VCaP (cell line): ENCODE measurements around the gene TPM1.

Experiments
- H3K27ac ChIP-seq: fragments of 450-650 bp; 2 replicates; pipeline ENCODE4 v1.5.1; 2017
- TF ChIP-seq, protein P1 (sequence below): fragments of 450-650 bp; conservative IDR thresholded peaks from 2 replicates; pipeline ENCODE4 v1.5.1; 2017; ENCODE audit warnings: mild to moderate bottlenecking, moderate library complexity

Gene TPM1

DNA sequence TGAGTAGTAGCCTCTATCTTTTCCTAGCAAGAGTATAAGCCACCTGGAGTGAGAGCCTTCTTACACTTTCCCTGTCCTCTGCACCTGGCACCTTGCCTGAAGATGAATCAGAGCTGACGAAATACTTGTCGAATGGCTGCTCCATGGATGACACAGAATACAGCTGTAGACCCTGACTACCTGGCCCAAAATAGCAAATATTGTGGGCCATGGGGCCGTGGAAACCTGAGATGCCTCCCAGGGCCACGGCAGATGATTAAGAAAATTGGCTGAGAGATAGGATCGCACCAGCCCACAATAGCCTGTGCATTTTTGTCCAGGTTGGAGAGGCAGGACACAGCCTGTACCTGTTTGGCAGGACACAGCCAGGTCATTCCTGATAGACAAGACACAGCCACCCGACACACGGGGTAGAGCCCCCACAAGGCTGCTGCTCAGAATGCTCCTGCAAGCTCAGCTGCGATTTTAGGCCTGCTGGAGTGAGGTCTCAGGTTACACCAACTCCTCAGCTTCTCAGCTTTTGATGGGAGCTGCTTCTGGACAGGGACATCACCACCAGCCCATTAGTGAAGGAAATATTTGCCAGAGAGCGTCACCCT is 22.9 kb upstream of the TPM1 start:
- TF ChIP-seq, protein P1, sequence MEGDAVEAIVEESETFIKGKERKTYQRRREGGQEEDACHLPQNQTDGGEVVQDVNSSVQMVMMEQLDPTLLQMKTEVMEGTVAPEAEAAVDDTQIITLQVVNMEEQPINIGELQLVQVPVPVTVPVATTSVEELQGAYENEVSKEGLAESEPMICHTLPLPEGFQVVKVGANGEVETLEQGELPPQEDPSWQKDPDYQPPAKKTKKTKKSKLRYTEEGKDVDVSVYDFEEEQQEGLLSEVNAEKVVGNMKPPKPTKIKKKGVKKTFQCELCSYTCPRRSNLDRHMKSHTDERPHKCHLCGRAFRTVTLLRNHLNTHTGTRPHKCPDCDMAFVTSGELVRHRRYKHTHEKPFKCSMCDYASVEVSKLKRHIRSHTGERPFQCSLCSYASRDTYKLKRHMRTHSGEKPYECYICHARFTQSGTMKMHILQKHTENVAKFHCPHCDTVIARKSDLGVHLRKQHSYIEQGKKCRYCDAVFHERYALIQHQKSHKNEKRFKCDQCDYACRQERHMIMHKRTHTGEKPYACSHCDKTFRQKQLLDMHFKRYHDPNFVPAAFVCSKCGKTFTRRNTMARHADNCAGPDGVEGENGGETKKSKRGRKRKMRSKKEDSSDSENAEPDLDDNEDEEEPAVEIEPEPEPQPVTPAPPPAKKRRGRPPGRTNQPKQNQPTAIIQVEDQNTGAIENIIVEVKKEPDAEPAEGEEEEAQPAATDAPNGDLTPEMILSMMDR, result no peak
- peak overlapping the region; percentile 19; the same call in 1 of the 2 replicates for H3K27ac ChIP-seq

DNA sequence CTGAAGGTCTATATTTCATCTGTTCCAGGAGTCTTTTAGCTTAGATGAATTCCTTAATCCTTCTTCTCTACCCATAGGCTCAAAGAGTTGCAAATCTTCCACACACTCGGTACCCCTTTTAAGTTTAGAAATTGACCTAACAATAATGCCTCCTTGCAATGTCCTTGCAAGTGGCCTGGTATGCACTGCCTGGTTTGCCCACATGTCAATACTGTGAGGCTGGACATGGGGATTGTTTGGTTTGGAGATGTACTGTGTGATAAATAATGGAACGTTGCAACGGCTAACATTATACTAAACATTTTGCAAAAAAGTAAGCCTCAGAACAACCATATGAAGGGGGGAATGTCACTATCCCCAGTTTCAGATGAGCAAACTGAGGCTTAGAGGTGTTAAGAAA is 22.4 kb upstream of the TPM1 start:
- peak overlapping the region; percentile 19; the same call in 1 of the 2 replicates for H3K27ac ChIP-seq
- TF ChIP-seq, protein P1, result no peak

DNA sequence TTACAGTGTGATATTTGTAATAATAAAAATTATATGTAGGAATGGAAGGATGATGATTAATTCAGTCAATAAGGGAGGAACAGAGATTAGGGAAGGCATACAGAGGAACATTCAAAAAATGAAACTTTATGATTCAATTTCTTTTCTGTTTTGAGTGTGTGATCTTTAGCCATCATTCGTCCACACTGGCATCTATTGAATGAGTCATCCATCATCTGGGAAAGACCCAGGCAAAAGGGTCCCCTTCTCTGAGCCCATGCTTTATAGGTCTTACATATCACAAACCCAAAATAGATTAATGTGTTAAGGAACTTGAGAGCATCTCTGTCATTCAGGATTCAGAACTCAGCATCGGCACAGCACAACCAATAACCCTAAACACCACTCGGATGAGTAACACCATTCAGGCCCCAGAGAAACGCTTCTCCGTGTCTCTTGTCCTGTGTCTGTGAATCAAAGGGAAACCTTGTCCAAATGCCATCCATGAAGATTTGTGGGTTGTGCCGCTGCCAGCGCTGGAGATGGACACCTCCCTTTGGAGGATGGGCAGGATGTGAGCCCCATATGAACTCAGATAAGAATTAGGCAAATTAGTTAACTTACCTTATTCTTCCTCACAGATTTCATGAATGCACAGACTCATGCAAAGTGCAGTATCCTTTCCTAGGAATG is 21.7 kb upstream of the TPM1 start:
- TF ChIP-seq, protein P1, result no peak
- no peak overlapping the region for H3K27ac ChIP-seq

DNA sequence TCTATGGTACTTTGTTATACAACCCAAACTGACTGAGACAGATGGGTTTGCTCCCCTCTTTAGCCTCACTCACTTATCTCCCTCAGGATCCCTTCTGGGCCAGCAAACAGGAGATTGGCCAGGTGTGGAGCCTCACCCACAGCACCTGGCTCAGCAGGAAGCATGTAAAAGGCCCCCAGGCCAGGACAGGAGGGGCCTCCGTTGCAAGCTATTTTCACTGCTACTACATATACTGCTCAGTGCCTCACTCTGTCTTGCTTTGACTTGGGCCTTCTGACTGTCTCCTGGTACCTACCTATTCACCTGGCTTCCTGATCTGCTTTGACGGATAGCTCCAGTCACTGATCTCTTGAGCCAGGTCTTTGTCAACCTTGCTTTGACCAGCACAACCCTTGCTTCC is 20.4 kb upstream of the TPM1 start:
- TF ChIP-seq, protein P1, result no peak
- no peak overlapping the region for H3K27ac ChIP-seq

DNA sequence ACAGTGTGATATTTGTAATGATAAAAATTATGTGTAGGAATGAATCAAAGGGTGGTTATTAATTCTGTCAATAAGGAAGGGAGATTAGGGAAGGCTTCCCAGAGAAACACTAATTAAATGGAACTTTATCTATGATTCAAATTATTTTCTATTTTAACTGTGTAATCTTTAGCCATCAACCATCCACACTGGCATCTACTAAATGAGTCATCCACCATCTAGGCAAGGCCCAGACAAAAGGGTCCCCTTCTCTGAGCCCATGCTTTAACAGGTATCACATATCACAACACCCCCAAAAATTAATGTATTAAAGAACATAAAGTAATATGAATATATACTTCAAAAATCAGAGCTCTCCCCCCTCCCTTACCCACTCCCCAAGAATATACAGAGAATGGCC is 19.9 kb upstream of the TPM1 start:
- TF ChIP-seq, protein P1, result no peak
- no peak overlapping the region for H3K27ac ChIP-seq

DNA sequence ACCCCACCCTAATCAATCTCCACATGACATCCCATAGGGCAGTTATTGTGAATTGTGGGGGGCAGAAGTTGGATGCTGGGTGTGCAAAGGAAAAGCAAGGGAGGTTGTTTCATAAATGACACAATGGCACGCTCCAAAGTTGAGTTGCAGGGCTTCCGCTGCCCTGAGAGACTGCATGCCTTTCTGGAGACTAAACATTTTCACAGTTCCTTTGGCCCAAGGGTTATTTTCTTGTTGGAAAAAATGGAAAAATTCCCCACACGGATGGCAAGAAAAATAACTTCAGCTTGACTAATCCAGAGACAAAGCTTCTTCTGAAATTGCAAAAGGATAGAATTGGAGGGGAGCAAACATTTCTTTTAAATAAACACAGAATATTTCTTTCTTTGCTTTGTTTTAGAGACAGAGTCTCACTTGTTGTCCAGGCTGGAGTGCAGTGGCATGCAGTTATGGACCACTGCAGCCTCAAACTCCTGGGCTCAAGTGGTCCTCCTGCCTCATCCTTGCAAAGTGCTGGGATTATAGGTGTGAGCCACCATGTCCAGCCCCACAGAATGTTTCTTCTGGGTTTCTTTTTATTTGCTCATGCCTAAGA is 19.1 kb upstream of the TPM1 start:
- no peak overlapping the region for H3K27ac ChIP-seq
- TF ChIP-seq, protein P1, result no peak

DNA sequence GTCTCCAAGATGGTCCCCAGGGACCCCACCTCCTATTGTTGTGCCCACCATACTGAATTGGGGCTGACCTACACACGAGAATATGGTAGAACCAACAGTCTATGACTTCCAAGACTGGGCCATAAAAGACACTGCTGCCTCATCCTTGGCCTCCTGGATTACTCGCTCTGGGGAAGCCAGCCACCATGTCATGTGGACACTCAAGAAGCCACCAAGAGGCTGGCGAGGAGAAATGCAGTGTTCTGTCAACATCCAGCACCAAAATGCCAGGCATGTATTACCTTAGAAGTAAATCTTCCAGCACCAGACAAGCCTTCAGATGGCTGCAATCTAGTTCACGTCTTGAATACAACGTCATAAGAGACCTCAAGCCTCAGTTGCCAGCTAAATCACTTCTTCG is 17.1 kb upstream of the TPM1 start:
- TF ChIP-seq, protein P1, result no peak
- no peak overlapping the region for H3K27ac ChIP-seq
